ENCODE measurements around the gene CHPT1.

Gene CHPT1

DNA sequence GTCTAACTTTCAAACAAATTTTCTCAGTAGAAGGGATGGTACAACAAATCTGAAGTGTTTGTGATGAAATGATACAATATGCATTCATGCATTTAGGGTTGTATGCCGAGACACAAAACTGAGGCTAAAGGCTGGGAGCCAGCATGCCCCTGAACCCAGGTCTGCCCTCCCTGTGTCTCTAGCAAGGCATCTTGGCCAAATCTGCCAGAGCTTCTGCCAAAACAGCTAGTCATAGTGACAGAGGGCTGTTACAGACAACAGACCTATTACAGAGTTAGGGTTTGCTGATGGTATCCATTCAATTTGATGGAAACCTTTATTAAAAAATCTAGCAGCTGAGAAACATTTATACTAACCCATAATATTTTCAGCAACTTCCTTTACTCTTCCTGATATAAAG, 11.3 kb upstream of the CHPT1 start:
- H3K4me1 ChIP-seq (ENCODE audit: control insufficient read depth, insufficient read depth, low read length): peaks cover 9% of the 10 kb centered on the region
- H3K9me3 ChIP-seq (ENCODE audit: control insufficient read depth, insufficient read depth, low read length): no peaks in the 10 kb centered on the region
- no peak overlapping the region for H3K4me3 ChIP-seq (ENCODE audit: low read depth, low read length)
- no peak overlapping the region for H3K9ac ChIP-seq (ENCODE audit: low read depth, low read length)
- no peaks in the 10 kb centered on the region for H3K36me3 ChIP-seq (ENCODE audit: control insufficient read depth, insufficient read depth, low read length)
- no peaks in the 10 kb centered on the region for H3K27me3 ChIP-seq (ENCODE audit: control insufficient read depth, insufficient read depth, low read length)

GRCh38 chr12:101690544-101691098, 6.8 kb upstream of the CHPT1 start:
- H3K9ac ChIP-seq (ENCODE audit: low read depth, low read length): no peak overlapping the region
- H3K27me3 ChIP-seq (ENCODE audit: control insufficient read depth, insufficient read depth, low read length): peaks cover 6% of the 10 kb centered on the region
- H3K4me1 ChIP-seq (ENCODE audit: control insufficient read depth, insufficient read depth, low read length): no peaks in the 10 kb centered on the region
- no peaks in the 10 kb centered on the region for H3K9me3 ChIP-seq (ENCODE audit: control insufficient read depth, insufficient read depth, low read length)
- H3K36me3 ChIP-seq (ENCODE audit: control insufficient read depth, insufficient read depth, low read length): no peaks in the 10 kb centered on the region
- H3K4me3 ChIP-seq (ENCODE audit: low read depth, low read length): no peak overlapping the region

DNA sequence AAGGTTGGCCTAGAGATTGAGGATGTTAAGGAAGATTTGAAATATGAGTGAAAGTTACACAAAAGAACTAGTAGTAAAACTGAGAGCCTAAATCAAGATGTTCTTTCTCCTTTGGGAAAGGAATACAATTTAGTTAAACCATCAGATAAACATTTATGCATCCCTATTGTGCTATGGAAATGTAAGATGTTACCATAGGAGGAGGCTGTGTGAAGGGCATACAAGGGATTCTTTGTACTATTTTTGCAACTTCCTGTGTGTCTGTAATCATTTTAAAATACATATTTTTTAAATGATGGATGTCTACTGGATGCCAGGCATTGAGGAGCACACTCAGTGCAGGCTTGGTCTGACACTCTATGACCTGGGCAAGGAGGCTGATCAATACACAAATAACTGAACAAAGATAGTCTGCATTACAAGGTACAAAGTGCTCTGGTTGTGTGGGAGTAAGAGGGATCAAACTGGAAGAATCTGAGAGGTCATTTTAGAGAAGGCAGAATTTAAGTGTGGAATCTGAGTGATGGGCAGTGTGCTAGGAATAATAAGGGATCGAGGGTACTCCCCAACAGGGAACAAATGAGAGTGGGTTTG, 5.8 kb upstream of the CHPT1 start:
- no peak overlapping the region for H3K9ac ChIP-seq (ENCODE audit: low read depth, low read length)
- H3K36me3 ChIP-seq (ENCODE audit: control insufficient read depth, insufficient read depth, low read length): no peaks in the 10 kb centered on the region
- no peak overlapping the region for H3K4me3 ChIP-seq (ENCODE audit: low read depth, low read length)
- no peaks in the 10 kb centered on the region for H3K4me1 ChIP-seq (ENCODE audit: control insufficient read depth, insufficient read depth, low read length)
- peaks cover 15% of the 10 kb centered on the region for H3K27me3 ChIP-seq (ENCODE audit: control insufficient read depth, insufficient read depth, low read length)
- no peaks in the 10 kb centered on the region for H3K9me3 ChIP-seq (ENCODE audit: control insufficient read depth, insufficient read depth, low read length)

GRCh38 chr12:101694297-101694848, 3.1 kb upstream of the CHPT1 start:
- Histone ChIP-seq H3K4me1 (ENCODE audit: control insufficient read depth, insufficient read depth, low read length) (no peaks in the 10 kb centered on the region), H3K9ac (ENCODE audit: low read depth, low read length) (no peak overlapping the region), H3K27me3 (ENCODE audit: control insufficient read depth, insufficient read depth, low read length) (peaks cover 20% of the 10 kb centered on the region), H3K4me3 (ENCODE audit: low read depth, low read length) (no peak overlapping the region), H3K9me3 (ENCODE audit: control insufficient read depth, insufficient read depth, low read length) (no peaks in the 10 kb centered on the region), H3K36me3 (ENCODE audit: control insufficient read depth, insufficient read depth, low read length) (peaks cover 2% of the 10 kb centered on the region)

- H3K4me3 ChIP-seq (ENCODE audit: low read depth, low read length): no peak overlapping the region
- no peaks in the 10 kb centered on the region for H3K9me3 ChIP-seq (ENCODE audit: control insufficient read depth, insufficient read depth, low read length)
- peaks cover 20% of the 10 kb centered on the region for H3K27me3 ChIP-seq (ENCODE audit: control insufficient read depth, insufficient read depth, low read length)
- H3K36me3 ChIP-seq (ENCODE audit: control insufficient read depth, insufficient read depth, low read length): peaks cover 2% of the 10 kb centered on the region
- no peaks in the 10 kb centered on the region for H3K4me1 ChIP-seq (ENCODE audit: control insufficient read depth, insufficient read depth, low read length)
- H3K9ac ChIP-seq (ENCODE audit: low read depth, low read length): no peak overlapping the region
Measured at GRCh38 chr12:101694986-101695385, 2.5 kb upstream of the CHPT1 start.

- Histone ChIP-seq H3K4me3 (ENCODE audit: low read depth, low read length) (no peak overlapping the region), H3K36me3 (ENCODE audit: control insufficient read depth, insufficient read depth, low read length) (peaks cover 2% of the 10 kb centered on the region), H3K9ac (ENCODE audit: low read depth, low read length) (no peak overlapping the region), H3K4me1 (ENCODE audit: control insufficient read depth, insufficient read depth, low read length) (no peaks in the 10 kb centered on the region), H3K27me3 (ENCODE audit: control insufficient read depth, insufficient read depth, low read length) (peaks cover 20% of the 10 kb centered on the region), H3K9me3 (ENCODE audit: control insufficient read depth, insufficient read depth, low read length) (no peaks in the 10 kb centered on the region)
Measured at GRCh38 chr12:101695706-101696105, 1.7 kb upstream of the CHPT1 start.

DNA sequence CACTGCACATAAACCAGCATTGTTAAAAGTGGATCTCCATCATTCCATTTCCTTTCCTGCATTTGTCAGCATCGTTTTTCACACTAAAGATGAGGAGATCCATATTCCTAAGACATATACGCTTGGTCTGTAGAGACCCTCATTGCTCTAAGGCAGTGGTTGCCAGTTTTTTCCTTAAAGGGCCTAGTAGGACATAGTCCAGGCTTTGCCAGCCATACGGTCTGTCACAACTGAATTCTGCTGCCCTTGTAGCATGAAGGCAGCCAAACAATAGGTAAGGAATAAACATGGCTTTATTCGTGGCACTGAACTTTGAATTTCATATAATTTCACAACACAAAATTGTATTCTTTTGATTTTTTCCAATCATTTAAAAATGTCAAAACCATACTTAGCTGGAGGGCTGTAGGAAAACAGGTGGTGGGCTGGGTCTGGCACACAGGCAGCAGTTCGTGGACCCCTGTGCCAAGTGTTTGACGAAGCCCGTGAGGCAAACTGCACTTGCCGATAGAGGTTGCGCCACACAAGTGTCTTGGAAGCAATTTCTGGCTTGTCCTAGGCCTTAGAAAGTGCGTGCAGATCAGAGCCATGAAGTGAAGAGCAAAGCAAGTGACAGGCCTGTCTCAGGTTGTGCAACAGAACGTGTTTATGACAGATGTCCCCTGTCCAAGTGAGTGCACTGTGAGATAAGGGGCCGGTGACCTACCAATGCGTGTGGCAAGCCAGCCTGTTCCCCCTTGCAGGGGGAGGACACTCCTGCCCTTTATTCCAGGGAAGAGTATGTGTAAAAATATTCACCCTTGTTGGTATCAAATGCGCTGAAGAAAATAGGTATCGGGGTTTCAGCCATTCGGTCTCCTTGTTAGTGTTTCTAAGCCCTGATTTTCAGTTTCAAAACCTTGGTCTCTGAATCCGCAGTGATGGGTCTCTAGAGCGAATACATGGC, 916 bp upstream of the CHPT1 start:
- Histone ChIP-seq H3K36me3 (ENCODE audit: control insufficient read depth, insufficient read depth, low read length) (peaks cover 2% of the 10 kb centered on the region), H3K4me3 (ENCODE audit: low read depth, low read length) (peak overlapping the region; percentile 77), H3K9me3 (ENCODE audit: control insufficient read depth, insufficient read depth, low read length) (no peaks in the 10 kb centered on the region), H3K9ac (ENCODE audit: low read depth, low read length) (peak overlapping the region; percentile 38), H3K27me3 (ENCODE audit: control insufficient read depth, insufficient read depth, low read length) (peaks cover 20% of the 10 kb centered on the region), H3K4me1 (ENCODE audit: control insufficient read depth, insufficient read depth, low read length) (no peaks in the 10 kb centered on the region)

- peak overlapping the region; percentile 80 for H3K4me3 ChIP-seq (ENCODE audit: low read depth, low read length)
- H3K4me1 ChIP-seq (ENCODE audit: control insufficient read depth, insufficient read depth, low read length): no peaks in the 10 kb centered on the region
- no peaks in the 10 kb centered on the region for H3K9me3 ChIP-seq (ENCODE audit: control insufficient read depth, insufficient read depth, low read length)
- peaks cover 2% of the 10 kb centered on the region for H3K36me3 ChIP-seq (ENCODE audit: control insufficient read depth, insufficient read depth, low read length)
- peak overlapping the region; percentile 19 for H3K9ac ChIP-seq (ENCODE audit: low read depth, low read length)
- peaks cover 20% of the 10 kb centered on the region for H3K27me3 ChIP-seq (ENCODE audit: control insufficient read depth, insufficient read depth, low read length)
Measured at GRCh38 chr12:101697930-101698799, 725 bp downstream of the CHPT1 start.

GRCh38 chr12:101698800-101699347, 1.4 kb downstream of the CHPT1 start:
- H3K27me3 ChIP-seq (ENCODE audit: control insufficient read depth, insufficient read depth, low read length): peaks cover 20% of the 10 kb centered on the region
- H3K9ac ChIP-seq (ENCODE audit: low read depth, low read length): no peak overlapping the region
- H3K9me3 ChIP-seq (ENCODE audit: control insufficient read depth, insufficient read depth, low read length): no peaks in the 10 kb centered on the region
- peak overlapping the region; percentile 80 for H3K4me3 ChIP-seq (ENCODE audit: low read depth, low read length)
- no peaks in the 10 kb centered on the region for H3K4me1 ChIP-seq (ENCODE audit: control insufficient read depth, insufficient read depth, low read length)
- peaks cover 2% of the 10 kb centered on the region for H3K36me3 ChIP-seq (ENCODE audit: control insufficient read depth, insufficient read depth, low read length)

DNA sequence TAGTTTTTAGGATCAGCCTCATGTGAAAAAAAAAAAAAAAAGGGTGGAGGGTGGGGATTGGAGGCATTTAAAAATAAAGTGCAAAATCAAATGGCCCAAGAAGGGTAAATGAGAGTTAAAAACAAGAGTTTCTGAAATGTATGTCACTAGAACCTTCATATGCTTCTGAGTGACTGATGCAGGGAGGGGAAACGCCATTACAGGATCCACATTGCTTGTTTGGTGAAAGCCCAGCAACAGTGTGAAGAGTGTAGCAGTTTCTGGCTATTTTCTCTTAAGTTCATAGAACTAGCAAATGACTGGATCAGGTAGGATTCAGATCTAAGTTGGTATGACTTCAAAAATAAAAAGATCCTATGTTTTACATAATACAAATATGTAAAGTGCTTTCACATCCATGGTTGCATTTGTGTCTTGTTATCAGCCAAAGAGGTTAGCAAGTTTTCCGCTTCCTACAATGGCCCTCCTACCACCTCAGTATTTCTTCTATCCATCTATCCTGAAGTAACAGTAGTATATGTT, 2.9 kb downstream of the CHPT1 start:
- Histone ChIP-seq H3K9ac (ENCODE audit: low read depth, low read length) (no peak overlapping the region), H3K9me3 (ENCODE audit: control insufficient read depth, insufficient read depth, low read length) (no peaks in the 10 kb centered on the region), H3K27me3 (ENCODE audit: control insufficient read depth, insufficient read depth, low read length) (peaks cover 18% of the 10 kb centered on the region), H3K4me1 (ENCODE audit: control insufficient read depth, insufficient read depth, low read length) (no peaks in the 10 kb centered on the region), H3K36me3 (ENCODE audit: control insufficient read depth, insufficient read depth, low read length) (peaks cover 2% of the 10 kb centered on the region), H3K4me3 (ENCODE audit: low read depth, low read length) (no peak overlapping the region)

- Histone ChIP-seq H3K4me1 (ENCODE audit: control insufficient read depth, insufficient read depth, low read length) (no peaks in the 10 kb centered on the region), H3K36me3 (ENCODE audit: control insufficient read depth, insufficient read depth, low read length) (no peaks in the 10 kb centered on the region), H3K27me3 (ENCODE audit: control insufficient read depth, insufficient read depth, low read length) (no peaks in the 10 kb centered on the region), H3K4me3 (ENCODE audit: low read depth, low read length) (no peak overlapping the region), H3K9ac (ENCODE audit: low read depth, low read length) (no peak overlapping the region), H3K9me3 (ENCODE audit: control insufficient read depth, insufficient read depth, low read length) (no peaks in the 10 kb centered on the region)
Measured at GRCh38 chr12:101703487-101703886, 6.0 kb downstream of the CHPT1 start.

Data from iPS-15b (cell line).